HUES64 (cell line): ENCODE data around the gene AMMECR1L.
A peak's percentile ranks its signal among the peaks of the same experiment; 100 is the strongest.

Experiments
- H3K27ac ChIP-seq: 2 replicates; pipeline ENCODE4 v1.7.0; 2013; ENCODE audit warnings: low read depth, low read length, inconsistent platforms
- H3K27me3 ChIP-seq: 2 replicates; pipeline ENCODE4 v1.6.1; 2013; ENCODE audit warnings: mild to moderate bottlenecking, low read length; ENCODE audit not compliant: insufficient read depth
- H3K36me3 ChIP-seq: 2 replicates; pipeline ENCODE4 v1.6.1; 2013; ENCODE audit warnings: mild to moderate bottlenecking, low read length; ENCODE audit not compliant: insufficient read depth
- H3K4me1 ChIP-seq: 2 replicates; pipeline ENCODE4 v1.6.1; 2013; ENCODE audit warnings: mild to moderate bottlenecking, low read length, moderate library complexity; ENCODE audit not compliant: insufficient read depth
- H3K4me3 ChIP-seq: 2 replicates; pipeline ENCODE4 v1.5.1; 2013; ENCODE audit warnings: mild to moderate bottlenecking, low read length, moderate library complexity
- H3K9ac ChIP-seq: 2 replicates; pipeline ENCODE4 v1.6.1; 2013; ENCODE audit warnings: mild to moderate bottlenecking, low read depth, low read length
- H3K9me3 ChIP-seq: 2 replicates; pipeline ENCODE4 v1.6.1; 2013; ENCODE audit warnings: low read depth, low read length; ENCODE audit not compliant: insufficient read depth
- WGBS: fragments of 150-250, 120-280 bp; methylation state at CpG from one replicate; pipeline ENCODE4 v1.1.7; 2013; ENCODE audit warnings: missing lambda C conversion rate; 5-methylcytosine and 5-hydroxymethylcytosine counted together

Gene AMMECR1L

GRCh38 chr2:127865926-127866325, 19.8 kb downstream of the AMMECR1L start:
- Histone ChIP-seq H3K27me3 (no peaks in the 10 kb centered on the region), H3K9me3 (no peaks in the 10 kb centered on the region), H3K9ac (no peak overlapping the region), H3K27ac (no peak overlapping the region), H3K36me3 (peaks cover 77% of the 10 kb centered on the region), H3K4me1 (no peaks in the 10 kb centered on the region), H3K4me3 (no peak overlapping the region)

GRCh38 chr2:127864877-127865276, 20.9 kb downstream of the AMMECR1L start:
- Histone ChIP-seq H3K9ac (no peak overlapping the region), H3K4me3 (no peak overlapping the region), H3K27me3 (no peaks in the 10 kb centered on the region), H3K36me3 (peaks cover 70% of the 10 kb centered on the region), H3K9me3 (no peaks in the 10 kb centered on the region), H3K27ac (no peak overlapping the region), H3K4me1 (peaks cover 9% of the 10 kb centered on the region)
- WGBS, result 90% methylated on average over 11 of the region's 11 CpGs

- H3K36me3 ChIP-seq, result peaks cover 45% of the 10 kb centered on the region
- H3K27ac ChIP-seq, result no peak overlapping the region
- no peak overlapping the region for H3K4me3 ChIP-seq
- H3K27me3 ChIP-seq, result no peaks in the 10 kb centered on the region
- H3K9me3 ChIP-seq, result no peaks in the 10 kb centered on the region
- 95% methylated on average over 15 of the region's 15 CpGs for WGBS
- H3K4me1 ChIP-seq, result peaks cover 11% of the 10 kb centered on the region
- H3K9ac ChIP-seq, result no peak overlapping the region
Measured at GRCh38 chr2:127862228-127862627, 23.5 kb downstream of the AMMECR1L start.

GRCh38 chr2:127860130-127860529, 25.6 kb downstream of the AMMECR1L start:
- H3K9ac ChIP-seq, result no peak overlapping the region
- H3K27ac ChIP-seq, result no peak overlapping the region
- no peak overlapping the region for H3K4me3 ChIP-seq
- H3K36me3 ChIP-seq, result peaks cover 24% of the 10 kb centered on the region
- H3K9me3 ChIP-seq, result no peaks in the 10 kb centered on the region
- H3K4me1 ChIP-seq, result peaks cover 11% of the 10 kb centered on the region
- 54% methylated on average over 4 of the region's 5 CpGs for WGBS
- no peaks in the 10 kb centered on the region for H3K27me3 ChIP-seq

- H3K27ac ChIP-seq, result no peak overlapping the region; the same call in 1 of the 2 replicates
- no peak overlapping the region for H3K4me3 ChIP-seq
- peaks cover 19% of the 10 kb centered on the region for H3K36me3 ChIP-seq
- H3K9me3 ChIP-seq, result no peaks in the 10 kb centered on the region
- no peak overlapping the region for H3K9ac ChIP-seq
- peaks cover 11% of the 10 kb centered on the region for H3K4me1 ChIP-seq
- H3K27me3 ChIP-seq, result no peaks in the 10 kb centered on the region
- WGBS, result 9% methylated on average over 8 of the region's 8 CpGs
Measured at GRCh38 chr2:127859712-127860085, 26.1 kb downstream of the AMMECR1L start.

- Histone ChIP-seq H3K4me1 (peaks cover 11% of the 10 kb centered on the region), H3K36me3 (peaks cover 13% of the 10 kb centered on the region), H3K27me3 (no peaks in the 10 kb centered on the region), H3K9me3 (no peaks in the 10 kb centered on the region), H3K27ac (peak overlapping the region; percentile 59), H3K4me3 (peak overlapping the region; percentile 81), H3K9ac (peak overlapping the region; percentile 90)
- WGBS, result 5% methylated on average over 18 of the region's 18 CpGs
Measured at GRCh38 chr2:127857265-127857808, 28.4 kb downstream of the AMMECR1L start.

GRCh38 chr2:127853671-127854070, 32.1 kb downstream of the AMMECR1L start:
- 95% methylated on average over 4 of the region's 4 CpGs for WGBS
- no peak overlapping the region for H3K27ac ChIP-seq
- no peak overlapping the region for H3K4me3 ChIP-seq
- peaks cover 48% of the 10 kb centered on the region for H3K36me3 ChIP-seq
- H3K9ac ChIP-seq, result no peak overlapping the region
- H3K4me1 ChIP-seq, result no peaks in the 10 kb centered on the region
- no peaks in the 10 kb centered on the region for H3K9me3 ChIP-seq
- no peaks in the 10 kb centered on the region for H3K27me3 ChIP-seq

GRCh38 chr2:127852388-127852787, 33.4 kb downstream of the AMMECR1L start:
- 96% methylated on average over 8 of the region's 8 CpGs for WGBS
- no peaks in the 10 kb centered on the region for H3K4me1 ChIP-seq
- H3K27me3 ChIP-seq, result no peaks in the 10 kb centered on the region
- no peak overlapping the region for H3K9ac ChIP-seq
- no peak overlapping the region for H3K4me3 ChIP-seq
- H3K27ac ChIP-seq, result no peak overlapping the region
- H3K36me3 ChIP-seq, result peaks cover 59% of the 10 kb centered on the region
- no peaks in the 10 kb centered on the region for H3K9me3 ChIP-seq

- H3K4me1 ChIP-seq, result no peaks in the 10 kb centered on the region
- peaks cover 79% of the 10 kb centered on the region for H3K36me3 ChIP-seq
- no peaks in the 10 kb centered on the region for H3K27me3 ChIP-seq
- no peak overlapping the region for H3K27ac ChIP-seq
- WGBS, result 94% methylated on average over 7 of the region's 7 CpGs
- H3K9me3 ChIP-seq, result no peaks in the 10 kb centered on the region
- H3K4me3 ChIP-seq, result no peak overlapping the region
- H3K9ac ChIP-seq, result no peak overlapping the region
Measured at GRCh38 chr2:127847931-127848330, 37.8 kb downstream of the AMMECR1L start.

- WGBS, result 98% methylated on average over 4 of the region's 4 CpGs
- Histone ChIP-seq H3K36me3 (peaks cover 52% of the 10 kb centered on the region), H3K4me1 (no peaks in the 10 kb centered on the region), H3K27ac (no peak overlapping the region), H3K9me3 (no peaks in the 10 kb centered on the region), H3K9ac (no peak overlapping the region), H3K27me3 (no peaks in the 10 kb centered on the region), H3K4me3 (no peak overlapping the region)
Measured at GRCh38 chr2:127844973-127845372, 40.8 kb downstream of the AMMECR1L start.

- no peaks in the 10 kb centered on the region for H3K4me1 ChIP-seq
- 93% methylated on average over 6 of the region's 6 CpGs for WGBS
Measured at GRCh38 chr2:127843677-127844076, 42.1 kb downstream of the AMMECR1L start.

More at GRCh38 chr2:127843677-127844076, 42.1 kb downstream of the AMMECR1L start:
- no peak overlapping the region for H3K27ac ChIP-seq
- no peak overlapping the region for H3K4me3 ChIP-seq
- peaks cover 39% of the 10 kb centered on the region for H3K36me3 ChIP-seq
- no peaks in the 10 kb centered on the region for H3K27me3 ChIP-seq
- H3K9me3 ChIP-seq, result no peaks in the 10 kb centered on the region
- no peak overlapping the region for H3K9ac ChIP-seq
